Ovary (tissue), 9 donors: ENCODE measurements around the gene FAR1. TPM values are rescaled to one million over a fixed set of nuclear protein-coding genes. Genes with fewer than 3 reads are reported as not detected.

Source experiments
- DNase-seq, 5 donors: peaks; one replicate each; pipeline ENCODE4 v3.0.0-alpha.2; 2019 to 2020
- H3K27ac ChIP-seq, 2 donors: fragments of 200-600 bp; one replicate each; pipeline versions ENCODE4 v1.5.1 to v1.8.0; 2019 to 2022
- H3K27me3 ChIP-seq: fragments of 200-600 bp; one replicate; pipeline ENCODE4 v1.8.0; 2022
- H3K36me3 ChIP-seq: fragments of 200-600 bp; sonication (generic); one replicate; pipeline ENCODE4 v1.5.1; 2019
- H3K4me1 ChIP-seq: one replicate; pipeline ENCODE4 v1.8.1; 2013; ENCODE audit warnings: mild to moderate bottlenecking, moderate library complexity; ENCODE audit not compliant: insufficient read depth
- H3K4me3 ChIP-seq: fragments of 200-600 bp; sonication (generic); one replicate; pipeline ENCODE4 v1.5.1; 2017
- H3K9me3 ChIP-seq, 2 donors: fragments of 200-600 bp in 1 of 2; sonication (generic) in 1 of 2; one replicate each; pipeline versions ENCODE4 v1.5.1 to v1.8.1; 2013 to 2019; ENCODE audit warnings: mild to moderate bottlenecking in 1 of 2, moderate library complexity in 1 of 2
- EP300 ChIP-seq: sonication (generic); formaldehyde crosslinking; IDR thresholded peaks from one replicate; pipeline ENCODE4 v1.6.1; 2017; ENCODE audit warnings: antibody characterized with exemption
- POLR2A ChIP-seq: fragments of 450-650 bp; IDR thresholded peaks from one replicate; pipeline ENCODE4 v1.6.1; 2017; ENCODE audit warnings: antibody characterized with exemption, mild to moderate bottlenecking, moderate library complexity
- WGBS, 3 donors: extraction: QIAGEN DNeasy Blood & Tissue Kit in 1 of 3; methylation state at CpG; one replicate each; pipeline versions ENCODE4 v1.1.5 to v1.1.7; 2013 to 2017; 5-methylcytosine and 5-hydroxymethylcytosine counted together
- intact Hi-C, 4 donors: fragments of 100-400 bp; cut with DNase I; formaldehyde crosslinking; loops; one replicate each; pipeline versions ENCODE4 v1.11.0 to v1.15.1; 2022 to 2023
- polyA plus RNA-seq, 2 donors: library from polyadenylated mRNA; stranded (reverse); fragments of 200-250 nt in 1 of 2; fragments of 350-450 nt in 1 of 2; fragmentation: Illumina TruSeq in 1 of 2; extraction: RNeasy Lipid Tissue Mini Kit (QIAGEN cat#74804) in 1 of 2; gene quantifications; one replicate each; pipeline ENCODE4 v1.2.3, GENCODE V29; 2013 to 2014
- small RNA-seq: library from RNA; depleted of rRNA; stranded (forward); fragments of <200 nt; gene quantifications from one replicate; pipeline ENCODE3, GENCODE V24; 2016
- total RNA-seq, 7 donors: library from RNA; depleted of rRNA in 2 of 7; stranded (reverse); fragments of >200 nt in 2 of 7; fragmentation: NEBNext Ultra II Directional in 3 of 7; extraction: Animal tissue kit (Norgen Biotek cat#: 25700) in 3 of 7; gene quantifications; one replicate each; pipeline versions ENCODE4 v1.1.0 to v1.2.4, GENCODE V29; 2016 to 2023
- TF ChIP-seq, protein P1 (sequence below), 3 donors: fragments of 450-650 bp in 2 of 3; fragments of 200-600 bp in 1 of 3; IDR thresholded peaks; one replicate each; pipeline versions ENCODE4 v1.5.1 to v1.8.0; 2016 to 2022; ENCODE audit warnings: antibody characterized with exemption in 3 of 3, mild to moderate bottlenecking in 1 of 3
- donor health status: DM: no; HTN: no; CAD: no; lungs with moderate emphysema.
- donor health status: DM: no; HTN: no; CAD: no.
- donor health status: Bipolar disorder and iron deficiency.
- donor health status: DM: yes; HTN: yes; CAD: no.
- donor health status: DM: no; HTN: no; CAD: no.
- donor health status: DM: yes; HTN: yes; CAD: no.

Gene FAR1
- total and polyA plus RNA-seq, 9 donors, result 14.2 to 52.1 (median 39.5) TPM

DNA sequence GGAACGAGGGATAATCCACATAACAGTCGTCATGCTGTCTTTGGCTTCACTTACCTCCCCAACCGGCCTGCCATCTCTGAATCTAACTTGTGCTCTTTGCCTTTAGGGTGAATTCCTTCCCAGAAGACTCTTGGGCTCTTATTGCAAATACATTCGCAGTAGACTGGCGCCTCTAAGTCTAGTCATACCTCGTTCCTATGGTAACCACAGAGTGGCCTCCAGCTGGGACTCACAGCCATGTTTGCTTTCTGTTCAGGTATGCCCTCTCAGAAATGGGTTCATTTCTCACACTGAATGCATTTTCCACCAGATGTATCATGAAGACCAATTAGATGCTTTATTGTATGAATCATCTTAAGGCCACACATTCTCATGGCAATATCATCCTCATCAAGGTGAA lies 112.7 kb downstream of the FAR1 start:
- intact Hi-C loops, result no loop called here
- no peaks in the 10 kb centered on the region for H3K4me1 ChIP-seq
- H3K4me3 ChIP-seq, result no peak overlapping the region
- H3K36me3 ChIP-seq, result no peaks in the 10 kb centered on the region
- H3K27ac ChIP-seq, result no peak overlapping the region
- 91 to 95% (median 92%) methylated on average over 6 of the region's 6 CpGs for WGBS, 3 donors
- no peak for DNase-seq
- no peaks in the 10 kb centered on the region for H3K27me3 ChIP-seq
- TF ChIP-seq POLR2A (no peak), EP300 (no peak)
- TF ChIP-seq, protein P1, sequence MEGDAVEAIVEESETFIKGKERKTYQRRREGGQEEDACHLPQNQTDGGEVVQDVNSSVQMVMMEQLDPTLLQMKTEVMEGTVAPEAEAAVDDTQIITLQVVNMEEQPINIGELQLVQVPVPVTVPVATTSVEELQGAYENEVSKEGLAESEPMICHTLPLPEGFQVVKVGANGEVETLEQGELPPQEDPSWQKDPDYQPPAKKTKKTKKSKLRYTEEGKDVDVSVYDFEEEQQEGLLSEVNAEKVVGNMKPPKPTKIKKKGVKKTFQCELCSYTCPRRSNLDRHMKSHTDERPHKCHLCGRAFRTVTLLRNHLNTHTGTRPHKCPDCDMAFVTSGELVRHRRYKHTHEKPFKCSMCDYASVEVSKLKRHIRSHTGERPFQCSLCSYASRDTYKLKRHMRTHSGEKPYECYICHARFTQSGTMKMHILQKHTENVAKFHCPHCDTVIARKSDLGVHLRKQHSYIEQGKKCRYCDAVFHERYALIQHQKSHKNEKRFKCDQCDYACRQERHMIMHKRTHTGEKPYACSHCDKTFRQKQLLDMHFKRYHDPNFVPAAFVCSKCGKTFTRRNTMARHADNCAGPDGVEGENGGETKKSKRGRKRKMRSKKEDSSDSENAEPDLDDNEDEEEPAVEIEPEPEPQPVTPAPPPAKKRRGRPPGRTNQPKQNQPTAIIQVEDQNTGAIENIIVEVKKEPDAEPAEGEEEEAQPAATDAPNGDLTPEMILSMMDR (IDR thresholded peaks at IDR 0.05), result no peak
- H3K9me3 ChIP-seq, result no peaks in the 10 kb centered on the region

Small RNA genes within 50 kb of the gene (small RNA-seq; reads per million reads assigned to genes)
- gene AC013828.1 (not detected), gene RF00019 (not detected), gene RPL39P26 (not detected)

Other genes starting within 250 kb of the FAR1 start
- gene BTBD10, start 205.4 kb upstream of the FAR1 start, total RNA-seq, result 10 to 100 TPM; 23.1 to 31.4 (median 27.0) TPM
- 10 to 100 TPM; 14.8 to 23.1 TPM for gene BTBD10, start 205.4 kb upstream of the FAR1 start, polyA plus RNA-seq
- not detected for gene PTH, start 172.7 kb upstream of the FAR1 start, total RNA-seq
- not detected for gene PTH, start 172.7 kb upstream of the FAR1 start, polyA plus RNA-seq